GM21576 (cell line): Measurements from ENCODE around the gene GOLGA6L1.
"Not testable (repeated sequence)": the region's sequence is repeated elsewhere in the genome, so short reads cannot be mapped to it uniquely, and the experiment has no call there.

Source experiments
- ATAC-seq: cut with Tn5 transposase; IDR thresholded peaks from one replicate; pipeline ENCODE4 v1.9.1; 2021; ENCODE audit warnings: mild to moderate bottlenecking, moderate library complexity; ENCODE audit not compliant: unreplicated experiment

GOLGA6L1 gene

GRCh38 chr15:23136722-23137121, at the start of gene GOLGA6L1:
Gene GOLGA6L1 (minus strand): TSS chr15:23136822. CDS start chr15:23136731, 91 bp downstream.
- not testable (repeated sequence) for ATAC-seq

GRCh38 chr15:23181201-23181600, 44.6 kb upstream of the GOLGA6L1 start:
- not testable (repeated sequence) for ATAC-seq

- ATAC-seq, result not testable (repeated sequence)
Observed at GRCh38 chr15:23180547-23180927, 43.9 kb upstream of the GOLGA6L1 start.

- not testable (repeated sequence) for ATAC-seq
Observed at GRCh38 chr15:23179768-23180546, 43.3 kb upstream of the GOLGA6L1 start.

GRCh38 chr15:23176683-23177082, 40.1 kb upstream of the GOLGA6L1 start:
- not testable (repeated sequence) for ATAC-seq

- ATAC-seq, result not testable (repeated sequence)
Observed at GRCh38 chr15:23175606-23176005, 39.0 kb upstream of the GOLGA6L1 start.

- ATAC-seq, result not testable (repeated sequence)
Observed at GRCh38 chr15:23174609-23175140, 38.1 kb upstream of the GOLGA6L1 start.

- ATAC-seq, result not testable (repeated sequence)
Observed at GRCh38 chr15:23132787-23133186, 3.8 kb downstream of the GOLGA6L1 start.

GRCh38 chr15:23118208-23118607, 18.4 kb downstream of the GOLGA6L1 start:
- no peak for ATAC-seq

- ATAC-seq, result no peak
Observed at GRCh38 chr15:23095796-23096195, 40.8 kb downstream of the GOLGA6L1 start.

GRCh38 chr15:23083115-23083514, 53.5 kb downstream of the GOLGA6L1 start:
- ATAC-seq, result no peak

- not testable (repeated sequence) for ATAC-seq
Observed at GRCh38 chr15:23081996-23082737, 54.5 kb downstream of the GOLGA6L1 start.

- ATAC-seq, result no peak
Observed at GRCh38 chr15:23081271-23081670, 55.4 kb downstream of the GOLGA6L1 start.

GRCh38 chr15:23079766-23080165, 56.9 kb downstream of the GOLGA6L1 start:
- ATAC-seq, result no peak
